ENCODE data around the gene PRPS2.

PRPS2 gene

GRCh38 chrX:12791257-12792228, at the start of gene PRPS2:
TSS of gene PRPS2 (plus strand) at chrX:12791412. CDS start at chrX:12791498, 86 bp downstream.
- TF ChIP-seq CTCF (IDR thresholded peaks at IDR 0.05) = no peak

GRCh38 chrX:12741416-12741815, 49.8 kb upstream of the PRPS2 start:
- TF ChIP-seq CTCF (IDR thresholded peaks at IDR 0.05) = no peak

GRCh38 chrX:12747433-12747832, 43.8 kb upstream of the PRPS2 start:
- no peak for TF ChIP-seq CTCF (IDR thresholded peaks at IDR 0.05)

GRCh38 chrX:12751887-12752286, 39.3 kb upstream of the PRPS2 start:
- TF ChIP-seq CTCF (IDR thresholded peaks at IDR 0.05) = no peak

- TF ChIP-seq CTCF (IDR thresholded peaks at IDR 0.05) = no peak
These were observed 37.8 kb upstream of the PRPS2 start for GRCh38 chrX:12753366-12753765.

GRCh38 chrX:12758291-12758690, 32.9 kb upstream of the PRPS2 start:
- no peak for TF ChIP-seq CTCF (IDR thresholded peaks at IDR 0.05)

GRCh38 chrX:12767856-12768255, 23.4 kb upstream of the PRPS2 start:
- no peak for TF ChIP-seq CTCF (IDR thresholded peaks at IDR 0.05)
